HCEC 1CT (cell line): Measurements from ENCODE around the gene EBP.
"Not testable (repeated sequence)": the region's sequence is repeated elsewhere in the genome, so short reads cannot be mapped to it uniquely, and the experiment has no call there.

Experiments used
- DNase-seq: peaks from one replicate; pipeline ENCODE4 v3.0.0-alpha.2; 2017

Gene EBP

GRCh38 chrX:48496660-48497059 lies 24.9 kb upstream of the EBP start:
- peak; percentile 35 for DNase-seq

- no peak for DNase-seq
These were observed 23.7 kb upstream of the EBP start for GRCh38 chrX:48497871-48498270.

GRCh38 chrX:48498374-48498809 lies 23.2 kb upstream of the EBP start:
- DNase-seq: peak; percentile 64

GRCh38 chrX:48504261-48504660 lies 17.3 kb upstream of the EBP start:
- DNase-seq: no peak

- no peak for DNase-seq
These were observed 16.1 kb upstream of the EBP start for GRCh38 chrX:48505481-48505880.

GRCh38 chrX:48507246-48507645 lies 14.4 kb upstream of the EBP start:
- DNase-seq: no peak

GRCh38 chrX:48508400-48509244 lies 13.0 kb upstream of the EBP start, which contains the start of gene PORCN:
PORCN (plus strand) TSS chrX:48508992; CDS start chrX:48509821, 829 bp downstream.
- peak; percentile 64 for DNase-seq

GRCh38 chrX:48509245-48509590 lies 12.4 kb upstream of the EBP start:
- DNase-seq: no peak

GRCh38 chrX:48509619-48510018 lies 12.0 kb upstream of the EBP start:
- DNase-seq: no peak

GRCh38 chrX:48511560-48511959 lies 10.0 kb upstream of the EBP start:
- DNase-seq: no peak

- no peak for DNase-seq
These were observed 9.2 kb upstream of the EBP start for GRCh38 chrX:48512371-48512935.

GRCh38 chrX:48513670-48514069 lies 7.9 kb upstream of the EBP start:
- no peak for DNase-seq

- no peak for DNase-seq
These were observed 7.3 kb upstream of the EBP start for GRCh38 chrX:48514126-48514806.

GRCh38 chrX:48514868-48515460 lies 6.6 kb upstream of the EBP start:
- DNase-seq: no peak

GRCh38 chrX:48515842-48516241 lies 5.8 kb upstream of the EBP start:
- no peak for DNase-seq

- DNase-seq: no peak
These were observed 5.3 kb upstream of the EBP start for GRCh38 chrX:48516285-48516684.

- no peak for DNase-seq
These were observed 4.6 kb upstream of the EBP start for GRCh38 chrX:48516987-48517386.

- DNase-seq: not testable (repeated sequence)
These were observed 2.1 kb upstream of the EBP start for GRCh38 chrX:48519481-48519880.

GRCh38 chrX:48520455-48520854 lies 1.2 kb upstream of the EBP start:
- no peak for DNase-seq

- peak; percentile 13 for DNase-seq
These were observed 644 bp upstream of the EBP start for GRCh38 chrX:48520976-48521352.

GRCh38 chrX:48522291-48522690 lies 683 bp downstream of the EBP start:
- DNase-seq: no peak

- no peak for DNase-seq
These were observed 2.1 kb downstream of the EBP start for GRCh38 chrX:48523682-48524081.

- DNase-seq: not testable (repeated sequence)
These were observed 4.2 kb downstream of the EBP start for GRCh38 chrX:48525853-48526252.

- peak; percentile 21 for DNase-seq
These were observed 9.1 kb downstream of the EBP start for GRCh38 chrX:48530736-48531135.
